Neuronal stem cell (in vitro differentiated cells): ENCODE measurements around the gene ABI3.

Experiments used
- DNase-seq: peaks from one replicate; pipeline ENCODE4 v3.0.0-alpha.2; 2013; ENCODE audit warnings: low spot score
- H2AFZ ChIP-seq: one replicate; pipeline ENCODE4 v1.6.1; 2013; ENCODE audit warnings: mild to moderate bottlenecking, low read length, inconsistent platforms
- H2AK5ac ChIP-seq: 2 replicates; pipeline ENCODE4 v1.6.1; 2013; ENCODE audit warnings: low read depth, mild to moderate bottlenecking, inconsistent platforms, low read length, moderate library complexity, mixed read lengths
- H2BK120ac ChIP-seq: 2 replicates; pipeline ENCODE4 v1.6.1; 2013; ENCODE audit warnings: low read depth, mild to moderate bottlenecking, inconsistent platforms, low read length, moderate library complexity, mixed read lengths
- H2BK12ac ChIP-seq: one replicate; pipeline ENCODE4 v1.6.1; 2013; ENCODE audit warnings: low read length, inconsistent platforms
- H2BK15ac ChIP-seq: 2 replicates; pipeline ENCODE4 v1.6.1; 2013; ENCODE audit warnings: mild to moderate bottlenecking, low read length, inconsistent platforms, mixed read lengths
- H2BK5ac ChIP-seq: one replicate; pipeline ENCODE4 v1.6.1; 2013; ENCODE audit warnings: inconsistent platforms, mild to moderate bottlenecking, low read length, moderate library complexity
- H3K14ac ChIP-seq: one replicate; pipeline ENCODE4 v1.6.1; 2013; ENCODE audit warnings: low read length, inconsistent platforms
- H3K18ac ChIP-seq: 2 replicates; pipeline ENCODE4 v1.6.1; 2013; ENCODE audit warnings: low read length, inconsistent platforms
- H3K23ac ChIP-seq: 2 replicates; pipeline ENCODE4 v1.6.1; 2013; ENCODE audit warnings: low read depth, mild to moderate bottlenecking, mixed read lengths, low read length, inconsistent platforms; ENCODE audit not compliant: poor library complexity
- H3K27ac ChIP-seq: replicated peaks from 3 replicates; pipeline ENCODE4 v1.5.1; 2013; ENCODE audit warnings: low read length, inconsistent platforms
- H3K27me3 ChIP-seq, 3 experiments: 2 replicates each; pipeline ENCODE4 v1.6.1; 2013; ENCODE audit warnings: low read length in 3 of 3, mild to moderate bottlenecking in 2 of 3, inconsistent platforms in 1 of 3, low read depth in 1 of 3, mixed read lengths in 1 of 3, moderate library complexity in 1 of 3; ENCODE audit not compliant: control insufficient read depth in 3 of 3, insufficient read depth in 3 of 3
- H3K36me3 ChIP-seq, 2 donors: replicated peaks in 1 of 2; 2 replicates each; pipeline ENCODE4 v1.6.1; 2013; ENCODE audit warnings: low read length in 2 of 2; ENCODE audit not compliant: control insufficient read depth in 2 of 2, insufficient read depth in 2 of 2
- H3K4ac ChIP-seq: 2 replicates; pipeline ENCODE4 v1.6.1; 2013; ENCODE audit warnings: inconsistent platforms, mild to moderate bottlenecking, low read length, moderate library complexity
- H3K4me1 ChIP-seq, 2 donors: 1 replicate in 1 of 2; 2 replicates in 1 of 2; pipeline ENCODE4 v1.6.1; 2013; ENCODE audit warnings: low read length in 2 of 2, low read depth in 1 of 2; ENCODE audit not compliant: control insufficient read depth in 2 of 2, insufficient read depth in 1 of 2
- H3K4me2 ChIP-seq: one replicate; pipeline ENCODE4 v1.6.1; 2013; ENCODE audit warnings: mild to moderate bottlenecking, low read length, inconsistent platforms; ENCODE audit not compliant: insufficient read depth, poor library complexity, severe bottlenecking
- H3K4me3 ChIP-seq, 2 donors: 2 replicates each; pipeline ENCODE4 v1.5.1; 2013; ENCODE audit warnings: low read length in 2 of 2, mild to moderate bottlenecking in 2 of 2, inconsistent platforms in 1 of 2, moderate library complexity in 1 of 2
- H3K79me1 ChIP-seq: one replicate; pipeline ENCODE4 v1.6.1; 2013; ENCODE audit warnings: low read depth, mild to moderate bottlenecking, inconsistent platforms, low read length, moderate library complexity
- H3K9ac ChIP-seq: one replicate; pipeline ENCODE4 v1.6.1; 2013; ENCODE audit warnings: mild to moderate bottlenecking, low read depth, low read length, inconsistent platforms; ENCODE audit not compliant: poor library complexity
- H3K9me3 ChIP-seq, 2 donors: replicated peaks in 1 of 2; 2 replicates each; pipeline versions ENCODE3 to v1.6.1; 2013; ENCODE audit warnings: low read length in 2 of 2, mild to moderate bottlenecking in 2 of 2, inconsistent platforms in 1 of 2, low read depth in 1 of 2, mixed read lengths in 1 of 2, moderate library complexity in 1 of 2; ENCODE audit not compliant: control insufficient read depth in 2 of 2, insufficient read depth in 1 of 2
- H4K8ac ChIP-seq: one replicate; pipeline ENCODE4 v1.6.1; 2013; ENCODE audit warnings: low read depth, mild to moderate bottlenecking, inconsistent platforms, low read length, moderate library complexity
- H4K91ac ChIP-seq: one replicate; pipeline ENCODE4 v1.6.1; 2013; ENCODE audit warnings: low read length, low read depth, mild to moderate bottlenecking, inconsistent platforms; ENCODE audit not compliant: poor library complexity
- WGBS, 2 donors: extraction: QIAGEN DNeasy Blood & Tissue Kit; methylation state at CpG; one replicate each; pipeline ENCODE4 v1.1.7; 2013; ENCODE audit warnings: missing lambda C conversion rate in 2 of 2, mixed read lengths in 1 of 2; ENCODE audit not compliant: insufficient read length in 2 of 2, insufficient replicate concordance in 1 of 2; ENCODE audit errors: extremely low coverage in 2 of 2; 5-methylcytosine and 5-hydroxymethylcytosine counted together

ABI3 gene

GRCh38 chr17:49213399-49213798 lies 2.9 kb downstream of the ABI3 start:
- H3K14ac ChIP-seq = peak overlapping the region; percentile 12
- no peak for DNase-seq
- H2BK12ac ChIP-seq = no peak overlapping the region
- H3K79me1 ChIP-seq = peaks cover 2% of the 10 kb centered on the region
- no peak overlapping the region for H3K23ac ChIP-seq
- no peak overlapping the region for H3K18ac ChIP-seq
- H3K27ac ChIP-seq = no peak overlapping the region
- no peak overlapping the region for H4K91ac ChIP-seq
- H4K8ac ChIP-seq = no peak overlapping the region
- no peaks in the 10 kb centered on the region for H3K36me3 ChIP-seq
- no peak overlapping the region for H3K4me2 ChIP-seq
- no peak overlapping the region for H2BK15ac ChIP-seq
- peaks cover 0 to 44% (median 0%) of the 10 kb centered on the region in 3 experiments for H3K27me3 ChIP-seq
- no peak overlapping the region for H3K9ac ChIP-seq
- no peaks in the 10 kb centered on the region for H3K9me3 ChIP-seq
- no peak overlapping the region for H3K4ac ChIP-seq
- H2AFZ ChIP-seq = no peak overlapping the region
- no CpG with 5 or more reads among the region's 5 CpGs for WGBS, 2 donors
- H2BK120ac ChIP-seq = no peak overlapping the region
- no peak overlapping the region for H2BK5ac ChIP-seq
- H3K4me3 ChIP-seq = no peak overlapping the region
- no peak overlapping the region for H2AK5ac ChIP-seq
- H3K4me1 ChIP-seq = peaks cover 0 to 13% of the 10 kb centered on the region in 2 donors

GRCh38 chr17:49213847-49214246 lies 3.3 kb downstream of the ABI3 start:
- H2BK15ac ChIP-seq = no peak overlapping the region
- DNase-seq = no peak
- no peak overlapping the region for H2AFZ ChIP-seq
- H3K9ac ChIP-seq = no peak overlapping the region
- no peak overlapping the region for H3K18ac ChIP-seq
- H3K23ac ChIP-seq = no peak overlapping the region
- no peaks in the 10 kb centered on the region for H3K36me3 ChIP-seq
- no peak overlapping the region for H4K91ac ChIP-seq
- H3K4me1 ChIP-seq = peaks cover 0 to 13% of the 10 kb centered on the region in 2 donors
- H3K27ac ChIP-seq = no peak overlapping the region
- WGBS, 2 donors = no CpG with 5 or more reads among the region's 2 CpGs
- H2BK5ac ChIP-seq = no peak overlapping the region
- peaks cover 2% of the 10 kb centered on the region for H3K79me1 ChIP-seq
- no peak overlapping the region for H3K4me2 ChIP-seq
- H3K27me3 ChIP-seq = peaks cover 0 to 41% (median 0%) of the 10 kb centered on the region in 3 experiments
- H3K4me3 ChIP-seq = no peak overlapping the region
- H2AK5ac ChIP-seq = no peak overlapping the region
- no peak overlapping the region for H3K14ac ChIP-seq
- no peak overlapping the region for H2BK120ac ChIP-seq
- no peak overlapping the region for H2BK12ac ChIP-seq
- H3K4ac ChIP-seq = no peak overlapping the region
- no peak overlapping the region for H4K8ac ChIP-seq
- H3K9me3 ChIP-seq = no peaks in the 10 kb centered on the region

GRCh38 chr17:49214676-49215360 lies 4.3 kb downstream of the ABI3 start:
- H3K4ac ChIP-seq = no peak overlapping the region
- no peak overlapping the region for H3K27ac ChIP-seq
- H3K9me3 ChIP-seq = no peaks in the 10 kb centered on the region
- no peak overlapping the region for H2BK15ac ChIP-seq
- no peak overlapping the region for H3K14ac ChIP-seq
- no peak overlapping the region for H3K4me2 ChIP-seq
- no peak overlapping the region for H2BK120ac ChIP-seq
- H3K79me1 ChIP-seq = peaks cover 2% of the 10 kb centered on the region
- no peak overlapping the region for H4K8ac ChIP-seq
- no peak for DNase-seq
- WGBS, 2 donors = no CpG with 5 or more reads among the region's 12 CpGs
- no peak overlapping the region for H3K4me3 ChIP-seq
- no peaks in the 10 kb centered on the region for H3K36me3 ChIP-seq
- H3K9ac ChIP-seq = no peak overlapping the region
- no peak overlapping the region for H3K23ac ChIP-seq
- H3K4me1 ChIP-seq = peaks cover 0 to 12% of the 10 kb centered on the region in 2 donors
- no peak overlapping the region for H4K91ac ChIP-seq
- H3K27me3 ChIP-seq = peaks cover 0 to 33% (median 0%) of the 10 kb centered on the region in 3 experiments
- no peak overlapping the region for H2BK5ac ChIP-seq
- H2AFZ ChIP-seq = no peak overlapping the region
- no peak overlapping the region for H2BK12ac ChIP-seq
- no peak overlapping the region for H3K18ac ChIP-seq
- no peak overlapping the region for H2AK5ac ChIP-seq

- H3K4me2 ChIP-seq = no peak overlapping the region
- H3K9me3 ChIP-seq = no peaks in the 10 kb centered on the region
- no peak overlapping the region for H2BK12ac ChIP-seq
- no peak overlapping the region for H2AFZ ChIP-seq
- no peak for DNase-seq
- peak overlapping the region; percentile 46 for H2AK5ac ChIP-seq
- H3K23ac ChIP-seq = peak overlapping the region; percentile 93
- no peak overlapping the region for H3K9ac ChIP-seq
- peak overlapping the region; percentile 89 for H3K14ac ChIP-seq
- peaks cover 0 to 20% (median 0%) of the 10 kb centered on the region in 3 experiments for H3K27me3 ChIP-seq
- no peak overlapping the region for H4K91ac ChIP-seq
- no peak overlapping the region for H2BK120ac ChIP-seq
- no peaks in the 10 kb centered on the region for H3K4me1 ChIP-seq
- peak overlapping the region; percentile 75 for H2BK15ac ChIP-seq
- no peak overlapping the region for H3K4me3 ChIP-seq
- peaks cover 2% of the 10 kb centered on the region for H3K79me1 ChIP-seq
- no peak overlapping the region for H3K4ac ChIP-seq
- H4K8ac ChIP-seq = no peak overlapping the region
- H3K36me3 ChIP-seq = no peaks in the 10 kb centered on the region
- peak overlapping the region; percentile 48 for H3K18ac ChIP-seq
- no peak overlapping the region for H2BK5ac ChIP-seq
- no peak overlapping the region for H3K27ac ChIP-seq
- WGBS, 2 donors = no CpG with 5 or more reads among the region's 13 CpGs
Measured at GRCh38 chr17:49216482-49216881, 6.0 kb downstream of the ABI3 start.
